Neuronal stem cell (in vitro differentiated cells): ENCODE measurements around the gene TAF6.
A peak's percentile ranks its signal among the peaks of the same experiment; 100 is the strongest.

ENCODE experiments used
- DNase-seq: peaks from one replicate; pipeline ENCODE4 v3.0.0-alpha.2; 2013; ENCODE audit warnings: low spot score
- H2AFZ ChIP-seq: one replicate; pipeline ENCODE4 v1.6.1; 2013; ENCODE audit warnings: mild to moderate bottlenecking, low read length, inconsistent platforms
- H2AK5ac ChIP-seq: 2 replicates; pipeline ENCODE4 v1.6.1; 2013; ENCODE audit warnings: low read depth, mild to moderate bottlenecking, inconsistent platforms, low read length, moderate library complexity, mixed read lengths
- H2BK120ac ChIP-seq: 2 replicates; pipeline ENCODE4 v1.6.1; 2013; ENCODE audit warnings: low read depth, mild to moderate bottlenecking, inconsistent platforms, low read length, moderate library complexity, mixed read lengths
- H2BK12ac ChIP-seq: one replicate; pipeline ENCODE4 v1.6.1; 2013; ENCODE audit warnings: low read length, inconsistent platforms
- H2BK15ac ChIP-seq: 2 replicates; pipeline ENCODE4 v1.6.1; 2013; ENCODE audit warnings: mild to moderate bottlenecking, low read length, inconsistent platforms, mixed read lengths
- H2BK5ac ChIP-seq: one replicate; pipeline ENCODE4 v1.6.1; 2013; ENCODE audit warnings: inconsistent platforms, mild to moderate bottlenecking, low read length, moderate library complexity
- H3K14ac ChIP-seq: one replicate; pipeline ENCODE4 v1.6.1; 2013; ENCODE audit warnings: low read length, inconsistent platforms
- H3K18ac ChIP-seq: 2 replicates; pipeline ENCODE4 v1.6.1; 2013; ENCODE audit warnings: low read length, inconsistent platforms
- H3K23ac ChIP-seq: 2 replicates; pipeline ENCODE4 v1.6.1; 2013; ENCODE audit warnings: low read depth, mild to moderate bottlenecking, mixed read lengths, low read length, inconsistent platforms; ENCODE audit not compliant: poor library complexity
- H3K27ac ChIP-seq: replicated peaks from 3 replicates; pipeline ENCODE4 v1.5.1; 2013; ENCODE audit warnings: low read length, inconsistent platforms
- H3K27me3 ChIP-seq, 3 experiments: 2 replicates each; pipeline ENCODE4 v1.6.1; 2013; ENCODE audit warnings: low read length in 3 of 3, mild to moderate bottlenecking in 2 of 3, inconsistent platforms in 1 of 3, low read depth in 1 of 3, mixed read lengths in 1 of 3, moderate library complexity in 1 of 3; ENCODE audit not compliant: control insufficient read depth in 3 of 3, insufficient read depth in 3 of 3
- H3K36me3 ChIP-seq, 2 donors: replicated peaks in 1 of 2; 2 replicates each; pipeline ENCODE4 v1.6.1; 2013; ENCODE audit warnings: low read length in 2 of 2; ENCODE audit not compliant: control insufficient read depth in 2 of 2, insufficient read depth in 2 of 2
- H3K4ac ChIP-seq: 2 replicates; pipeline ENCODE4 v1.6.1; 2013; ENCODE audit warnings: inconsistent platforms, mild to moderate bottlenecking, low read length, moderate library complexity
- H3K4me1 ChIP-seq, 2 donors: 1 replicate in 1 of 2; 2 replicates in 1 of 2; pipeline ENCODE4 v1.6.1; 2013; ENCODE audit warnings: low read length in 2 of 2, low read depth in 1 of 2; ENCODE audit not compliant: control insufficient read depth in 2 of 2, insufficient read depth in 1 of 2
- H3K4me2 ChIP-seq: one replicate; pipeline ENCODE4 v1.6.1; 2013; ENCODE audit warnings: mild to moderate bottlenecking, low read length, inconsistent platforms; ENCODE audit not compliant: insufficient read depth, poor library complexity, severe bottlenecking
- H3K4me3 ChIP-seq, 2 donors: 2 replicates each; pipeline ENCODE4 v1.5.1; 2013; ENCODE audit warnings: low read length in 2 of 2, mild to moderate bottlenecking in 2 of 2, inconsistent platforms in 1 of 2, moderate library complexity in 1 of 2
- H3K79me1 ChIP-seq: one replicate; pipeline ENCODE4 v1.6.1; 2013; ENCODE audit warnings: low read depth, mild to moderate bottlenecking, inconsistent platforms, low read length, moderate library complexity
- H3K9ac ChIP-seq: one replicate; pipeline ENCODE4 v1.6.1; 2013; ENCODE audit warnings: mild to moderate bottlenecking, low read depth, low read length, inconsistent platforms; ENCODE audit not compliant: poor library complexity
- H3K9me3 ChIP-seq, 2 donors: replicated peaks in 1 of 2; 2 replicates each; pipeline versions ENCODE3 to v1.6.1; 2013; ENCODE audit warnings: low read length in 2 of 2, mild to moderate bottlenecking in 2 of 2, inconsistent platforms in 1 of 2, low read depth in 1 of 2, mixed read lengths in 1 of 2, moderate library complexity in 1 of 2; ENCODE audit not compliant: control insufficient read depth in 2 of 2, insufficient read depth in 1 of 2
- H4K8ac ChIP-seq: one replicate; pipeline ENCODE4 v1.6.1; 2013; ENCODE audit warnings: low read depth, mild to moderate bottlenecking, inconsistent platforms, low read length, moderate library complexity
- H4K91ac ChIP-seq: one replicate; pipeline ENCODE4 v1.6.1; 2013; ENCODE audit warnings: low read length, low read depth, mild to moderate bottlenecking, inconsistent platforms; ENCODE audit not compliant: poor library complexity
- WGBS, 2 donors: extraction: QIAGEN DNeasy Blood & Tissue Kit; methylation state at CpG; one replicate each; pipeline ENCODE4 v1.1.7; 2013; ENCODE audit warnings: missing lambda C conversion rate in 2 of 2, mixed read lengths in 1 of 2; ENCODE audit not compliant: insufficient read length in 2 of 2, insufficient replicate concordance in 1 of 2; ENCODE audit errors: extremely low coverage in 2 of 2; 5-methylcytosine and 5-hydroxymethylcytosine counted together

The TAF6 gene

DNA sequence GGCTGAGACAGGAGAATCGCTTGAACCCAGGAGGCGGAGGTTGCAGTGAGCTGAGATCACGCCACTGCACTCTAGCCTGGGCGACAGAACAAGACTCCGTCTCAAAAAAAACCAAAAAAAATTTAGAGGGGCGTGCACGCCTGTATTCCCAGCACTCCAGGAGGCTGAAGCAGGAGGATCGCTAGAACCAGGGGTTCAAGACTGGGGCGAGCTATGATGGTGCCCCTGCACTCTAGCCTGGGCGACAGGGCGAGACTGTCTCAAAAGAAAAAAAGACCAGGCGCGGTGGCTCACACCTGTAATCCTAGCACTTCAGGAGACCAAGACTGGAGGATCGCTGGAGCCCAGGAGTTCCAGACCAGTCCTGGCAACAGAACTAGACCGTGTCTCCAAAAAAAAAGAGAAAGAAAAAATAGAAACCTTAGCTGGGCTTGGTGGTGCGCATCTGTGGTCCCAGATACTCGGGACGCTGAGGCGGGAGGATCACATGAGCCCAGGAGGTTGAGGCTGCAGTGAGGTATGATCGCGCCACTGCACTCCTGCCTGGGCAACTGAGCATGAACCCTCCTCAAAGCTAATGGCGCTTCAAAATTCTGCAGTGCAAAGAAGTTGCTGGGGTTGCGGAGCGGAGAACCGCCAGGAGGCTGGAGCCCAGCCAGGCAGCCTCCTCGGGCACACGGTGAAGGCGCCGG lies 7.2 kb upstream of the TAF6 start:
- Histone ChIP-seq H3K4ac (no peak overlapping the region), H3K27me3 (peaks cover 0 to 15% (median 0%) of the 10 kb centered on the region in 3 experiments), H3K79me1 (peaks cover 2% of the 10 kb centered on the region), H3K27ac (peak overlapping the region; percentile 99), H2BK15ac (peak overlapping the region; percentile 55), H3K36me3 (peaks cover 4 to 22% of the 10 kb centered on the region in 2 donors), H3K9me3 (no peaks in the 10 kb centered on the region), H2AK5ac (peak overlapping the region; percentile 10), H3K9ac (peak overlapping the region; percentile 96), H3K23ac (peak overlapping the region; percentile 76), H3K4me2 (peak overlapping the region; percentile 92), H3K14ac (no peak overlapping the region), H3K4me1 (peaks cover 3 to 6% of the 10 kb centered on the region in 2 donors), H2BK12ac (no peak overlapping the region), H2BK5ac (peak overlapping the region; percentile 85), H4K8ac (peak overlapping the region; percentile 97), H3K4me3 (peak overlapping the region; percentile 74 to 94), H2AFZ (peak overlapping the region; percentile 99), H4K91ac (no peak overlapping the region), H2BK120ac (no peak overlapping the region), H3K18ac (peak overlapping the region; percentile 99)
- no peak for DNase-seq
- WGBS, 2 donors, result no CpG with 5 or more reads among the region's 29 CpGs

DNA sequence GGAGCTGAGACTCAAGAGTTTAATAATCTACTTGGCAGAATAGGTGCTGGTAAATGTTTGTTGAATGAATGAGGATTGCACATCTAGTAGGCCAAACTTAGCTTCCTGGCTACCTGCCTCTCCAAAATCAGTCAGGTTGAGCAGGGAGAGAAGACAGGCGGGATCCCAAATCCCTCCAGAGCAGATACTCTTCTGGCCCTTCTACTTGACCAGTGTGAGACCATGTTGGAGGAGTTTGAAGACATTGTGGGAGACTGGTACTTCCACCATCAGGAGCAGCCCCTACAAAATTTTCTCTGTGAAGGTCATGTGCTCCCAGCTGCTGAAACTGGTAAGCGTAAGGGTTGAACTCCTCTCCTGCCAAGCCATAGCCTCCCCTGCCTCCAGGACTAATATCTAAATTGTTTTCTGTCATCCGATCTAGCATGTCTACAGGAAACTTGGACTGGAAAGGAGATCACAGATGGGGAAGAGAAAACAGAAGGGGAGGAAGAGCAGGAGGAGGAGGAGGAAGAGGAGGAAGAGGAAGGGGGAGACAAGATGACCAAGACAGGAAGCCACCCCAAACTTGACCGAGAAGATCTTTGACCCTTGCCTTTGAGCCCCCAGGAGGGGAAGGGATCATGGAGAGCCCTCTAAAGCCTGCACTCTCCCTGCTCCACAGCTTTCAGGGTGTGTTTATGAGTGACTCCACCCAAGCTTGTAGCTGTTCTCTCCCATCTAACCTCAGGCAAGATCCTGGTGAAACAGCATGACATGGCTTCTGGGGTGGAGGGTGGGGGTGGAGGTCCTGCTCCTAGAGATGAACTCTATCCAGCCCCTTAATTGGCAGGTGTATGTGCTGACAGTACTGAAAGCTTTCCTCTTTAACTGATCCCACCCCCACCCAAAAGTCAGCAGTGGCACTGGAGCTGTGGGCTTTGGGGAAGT lies 5.4 kb upstream of the TAF6 start:
- Histone ChIP-seq H3K36me3 (peaks cover 4 to 22% of the 10 kb centered on the region in 2 donors), H2BK12ac (no peak overlapping the region), H3K14ac (no peak overlapping the region), H4K91ac (no peak overlapping the region), H2BK15ac (no peak overlapping the region), H3K4me3 (no peak overlapping the region), H3K23ac (no peak overlapping the region), H3K9ac (no peak overlapping the region), H3K27ac (no peak overlapping the region), H3K4me2 (no peak overlapping the region), H3K27me3 (peaks cover 0 to 15% (median 0%) of the 10 kb centered on the region in 3 experiments), H2AFZ (no peak overlapping the region), H2AK5ac (no peak overlapping the region), H3K18ac (no peak overlapping the region), H2BK120ac (no peak overlapping the region), H3K9me3 (no peaks in the 10 kb centered on the region), H3K79me1 (peaks cover 2% of the 10 kb centered on the region), H3K4me1 (peaks cover 7 to 12% of the 10 kb centered on the region in 2 donors), H2BK5ac (no peak overlapping the region), H4K8ac (no peak overlapping the region), H3K4ac (no peak overlapping the region)
- no peak for DNase-seq
- no CpG with 5 or more reads among the region's 4 CpGs for WGBS, 2 donors

DNA sequence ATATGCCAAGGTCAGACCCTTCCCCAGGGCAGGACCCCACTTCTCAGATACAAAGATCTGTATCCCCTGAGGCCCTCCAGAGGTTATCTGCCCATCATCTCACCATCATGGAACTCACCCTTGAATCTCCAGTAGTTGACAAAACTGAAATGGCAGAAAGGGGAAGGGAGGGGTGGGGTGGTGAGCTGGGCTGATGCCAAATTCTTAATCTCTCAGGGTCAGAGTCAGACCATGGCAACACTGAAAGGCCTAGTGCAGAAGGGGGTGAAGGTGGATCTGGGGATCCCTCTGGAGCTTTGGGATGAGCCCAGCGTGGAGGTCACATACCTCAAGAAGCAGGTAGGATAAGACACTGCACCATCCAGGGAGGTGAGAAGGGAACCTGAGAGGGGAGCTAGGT lies 3.4 kb upstream of the TAF6 start:
- Histone ChIP-seq H3K14ac (no peak overlapping the region), H4K8ac (no peak overlapping the region), H4K91ac (no peak overlapping the region), H3K4ac (no peak overlapping the region), H3K9ac (no peak overlapping the region), H3K36me3 (peaks cover 4 to 22% of the 10 kb centered on the region in 2 donors), H3K27me3 (peaks cover 0 to under 1% (median 0%) of the 10 kb centered on the region in 3 experiments), H3K79me1 (peaks cover 4% of the 10 kb centered on the region), H3K9me3 (no peaks in the 10 kb centered on the region), H2AK5ac (no peak overlapping the region), H2BK5ac (no peak overlapping the region), H2BK15ac (no peak overlapping the region), H2BK12ac (no peak overlapping the region), H3K4me3 (no peak overlapping the region), H2AFZ (no peak overlapping the region), H3K4me2 (no peak overlapping the region), H3K23ac (no peak overlapping the region), H3K4me1 (peaks cover 4 to 7% of the 10 kb centered on the region in 2 donors), H3K27ac (no peak overlapping the region), H2BK120ac (no peak overlapping the region), H3K18ac (no peak overlapping the region)
- whole genome bisulfite sequencing, 2 donors, result no CpG with 5 or more reads among the region's 1 CpG
- no peak for DNase-seq

DNA sequence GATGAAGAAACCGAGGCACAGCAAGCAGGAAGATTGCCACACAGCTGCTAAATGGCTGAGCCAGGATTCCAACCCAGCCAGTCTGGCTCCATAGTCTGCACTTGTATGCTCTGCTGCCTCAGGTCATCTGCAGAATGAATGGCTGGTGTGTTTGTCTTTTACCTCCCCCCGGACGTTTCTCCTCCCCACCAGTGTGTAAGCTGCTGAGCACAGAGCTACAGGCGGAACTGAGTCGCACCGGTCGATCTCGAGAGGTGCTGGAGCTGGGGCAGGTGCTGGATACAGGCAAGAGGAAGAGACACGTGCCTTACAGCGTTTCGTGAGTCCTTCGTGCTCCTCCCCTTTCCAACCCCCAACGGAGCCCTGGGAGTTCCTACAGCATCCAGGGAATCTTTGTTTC lies 2.9 kb upstream of the TAF6 start:
- Histone ChIP-seq H3K79me1 (peaks cover 4% of the 10 kb centered on the region), H3K4me2 (no peak overlapping the region), H4K8ac (no peak overlapping the region), H3K4me1 (peaks cover 4 to 7% of the 10 kb centered on the region in 2 donors), H3K9me3 (no peaks in the 10 kb centered on the region), H3K14ac (no peak overlapping the region), H3K36me3 (peaks cover 4 to 22% of the 10 kb centered on the region in 2 donors), H3K4me3 (no peak overlapping the region), H2BK12ac (no peak overlapping the region), H2BK120ac (no peak overlapping the region), H3K27ac (no peak overlapping the region), H2AK5ac (no peak overlapping the region), H3K18ac (no peak overlapping the region), H2BK5ac (no peak overlapping the region), H3K23ac (no peak overlapping the region), H3K27me3 (no peaks in the 10 kb centered on the region), H3K9ac (no peak overlapping the region), H4K91ac (no peak overlapping the region), H3K4ac (no peak overlapping the region), H2BK15ac (no peak overlapping the region), H2AFZ (no peak overlapping the region)
- no peak for DNase-seq
- no CpG with 5 or more reads among the region's 13 CpGs for WGBS, 2 donors
